Activated CD4-positive, alpha-beta T cell treated with anti-CD3 and anti-CD28 coated beads for 48 hours (primary cell): ENCODE measurements around the gene TTLL5.
"Not testable (repeated sequence)": the region's sequence is repeated elsewhere in the genome, so short reads cannot be mapped to it uniquely, and the experiment has no call there.

ENCODE experiments used
- DNase-seq: peaks from one replicate; pipeline ENCODE4 v3.0.0-alpha.2; 2020

The TTLL5 gene

GRCh38 chr14:75925141-75925840 is 264.2 kb downstream of the TTLL5 start:
- DNase-seq, result not testable (repeated sequence)

- DNase-seq, result no peak
Measured at GRCh38 chr14:75926431-75927115, 265.5 kb downstream of the TTLL5 start.

GRCh38 chr14:75927564-75928087 is 266.6 kb downstream of the TTLL5 start:
- no peak for DNase-seq

DNA sequence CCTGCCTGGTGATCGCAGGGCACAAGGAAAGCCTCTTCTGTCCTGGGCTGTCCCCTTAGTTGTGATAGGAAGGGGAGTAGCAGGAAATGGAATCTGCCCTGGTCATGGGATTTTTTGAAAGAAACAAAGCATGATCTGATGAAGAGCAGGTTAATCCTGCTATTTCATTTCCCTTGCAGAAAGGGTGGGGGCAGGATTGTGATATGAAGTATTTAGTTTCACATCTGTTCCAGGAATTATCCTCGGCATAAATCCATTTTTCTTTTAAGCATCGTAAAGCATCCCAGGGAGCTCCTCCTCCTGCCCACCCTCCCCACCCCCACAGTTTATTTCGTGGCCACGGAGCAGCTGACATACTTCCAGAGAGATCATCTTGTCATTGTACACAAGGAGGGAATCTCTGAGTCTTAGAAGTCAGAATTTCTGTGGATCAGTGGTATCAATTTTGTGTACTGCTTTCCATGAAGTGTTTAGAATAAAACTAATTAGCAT is 267.7 kb downstream of the TTLL5 start:
- DNase-seq, result no peak

DNA sequence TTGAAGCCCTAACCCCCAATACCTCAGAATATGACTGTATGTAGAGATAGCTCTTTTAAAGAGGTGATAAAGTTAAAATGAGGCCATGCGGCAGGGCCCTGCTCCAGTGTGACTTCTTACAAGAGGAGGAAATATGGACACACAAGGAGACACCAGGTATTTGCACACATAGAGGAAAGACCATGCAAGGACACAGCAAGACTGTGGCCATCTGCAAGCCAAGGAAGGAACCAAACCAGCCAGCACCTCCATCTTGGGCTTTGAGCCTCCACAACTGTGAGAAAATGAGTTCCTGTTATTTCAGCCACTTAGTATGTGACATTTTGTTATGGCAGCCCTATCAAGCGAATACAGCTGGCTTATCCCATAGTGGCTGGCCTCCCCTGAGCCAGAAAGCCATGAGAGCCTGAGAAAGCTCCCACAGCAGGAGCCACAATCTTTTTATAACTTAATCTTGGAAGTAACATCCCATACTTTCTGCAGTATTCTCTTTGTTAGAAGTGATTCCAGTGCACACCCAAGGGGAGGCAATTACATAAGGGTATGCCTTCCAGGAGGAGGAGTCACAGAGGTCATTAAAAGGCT is 272.8 kb downstream of the TTLL5 start:
- DNase-seq, result no peak

- DNase-seq, result no peak
Measured at GRCh38 chr14:75934998-75935628, 274.1 kb downstream of the TTLL5 start.

- no peak for DNase-seq
Measured at GRCh38 chr14:75939200-75939599, 278.2 kb downstream of the TTLL5 start.

DNA sequence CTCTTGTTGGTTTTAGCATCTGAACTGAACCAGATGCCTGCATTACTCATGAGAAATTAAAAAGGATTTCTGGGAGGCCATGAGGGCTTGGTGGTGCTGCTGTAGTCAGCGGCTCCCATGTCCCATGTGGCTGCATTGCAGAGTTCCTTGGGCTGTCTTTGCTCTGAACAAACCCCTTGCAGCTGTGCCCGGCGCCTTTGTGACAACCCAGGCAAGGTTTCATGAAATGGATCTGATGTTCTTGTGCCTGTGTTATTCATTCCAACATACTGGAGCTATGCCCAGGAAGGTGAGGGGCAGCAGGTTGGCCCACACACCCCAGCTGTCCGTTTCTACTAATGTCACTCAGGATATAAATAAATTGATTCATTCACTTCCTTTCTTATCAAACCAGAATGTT is 280.0 kb downstream of the TTLL5 start:
- no peak for DNase-seq

DNA sequence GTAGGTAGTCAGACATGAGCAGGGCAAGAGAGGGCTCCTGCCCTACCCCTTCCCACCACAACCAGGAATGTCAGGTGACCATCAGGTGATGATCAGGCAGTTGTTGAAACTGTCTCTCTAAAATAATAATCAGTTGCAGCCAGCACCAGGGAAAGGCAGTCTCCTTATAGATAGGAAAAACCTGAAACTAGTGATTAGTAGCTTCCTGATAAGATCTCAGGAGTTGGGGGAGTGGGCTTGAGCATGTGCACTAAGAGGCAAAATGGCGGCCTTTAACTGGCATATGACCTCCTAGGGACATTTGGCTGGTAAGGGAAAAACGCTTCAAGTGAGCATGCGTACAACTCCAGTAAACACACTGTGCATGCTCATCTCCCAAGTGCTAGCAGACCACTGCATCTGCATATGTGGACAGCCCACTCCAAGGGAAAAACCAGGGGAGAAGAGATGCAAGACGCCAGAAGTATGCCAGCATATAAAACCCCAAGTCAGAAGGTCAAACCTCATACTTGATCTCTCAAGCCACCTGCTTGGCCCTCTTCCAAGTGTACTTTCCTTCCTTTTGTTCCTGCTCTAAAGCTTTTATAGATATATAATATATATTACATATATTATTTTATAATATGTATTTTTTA is 283.7 kb downstream of the TTLL5 start:
- DNase-seq, result no peak

DNA sequence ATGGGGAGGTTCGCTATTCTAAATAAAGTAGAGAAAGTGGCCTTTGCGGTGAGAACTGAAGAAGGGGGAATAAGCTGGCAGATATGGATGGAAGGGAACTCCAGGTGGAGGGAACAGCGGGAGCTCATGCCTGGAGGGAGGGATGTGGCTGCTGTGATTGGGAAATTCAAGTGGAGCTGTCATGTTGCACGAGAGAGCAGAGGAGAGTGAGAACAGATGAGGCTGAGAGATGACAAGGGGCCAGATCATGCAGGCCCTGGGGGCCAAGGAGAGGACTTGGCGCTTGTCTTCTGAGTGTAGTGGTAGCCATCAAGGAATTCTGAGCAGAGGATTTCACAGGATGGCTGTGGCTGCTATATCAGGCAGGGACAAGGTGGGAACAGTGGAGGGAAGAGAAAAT is 285.7 kb downstream of the TTLL5 start:
- DNase-seq, result no peak

- DNase-seq, result no peak
Measured at GRCh38 chr14:75952489-75952888, 291.4 kb downstream of the TTLL5 start.

DNA sequence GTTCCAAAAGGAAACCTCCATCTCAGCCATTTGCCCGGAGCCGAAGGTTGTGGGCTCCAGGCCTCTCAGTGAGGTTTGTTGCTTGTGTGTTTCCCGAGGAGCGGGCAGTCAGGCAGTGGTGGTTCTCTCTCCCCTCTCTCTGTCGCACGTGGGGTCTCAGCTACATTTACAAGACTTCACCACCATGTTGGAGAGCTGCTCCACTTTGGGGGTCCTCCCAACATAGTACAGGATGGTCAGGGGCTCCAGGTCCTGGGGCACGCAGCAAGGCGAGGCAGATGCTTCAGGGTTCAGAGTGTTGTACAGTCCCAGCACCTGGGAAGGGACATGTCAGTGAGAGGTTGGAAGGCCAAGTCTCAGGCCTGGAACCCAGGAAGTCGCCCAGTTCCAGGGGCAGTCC is 298.0 kb downstream of the TTLL5 start:
- DNase-seq, result no peak

GRCh38 chr14:75960231-75960630 is 299.2 kb downstream of the TTLL5 start:
- no peak for DNase-seq

GRCh38 chr14:75961662-75962061 is 300.6 kb downstream of the TTLL5 start:
- no peak for DNase-seq

DNA sequence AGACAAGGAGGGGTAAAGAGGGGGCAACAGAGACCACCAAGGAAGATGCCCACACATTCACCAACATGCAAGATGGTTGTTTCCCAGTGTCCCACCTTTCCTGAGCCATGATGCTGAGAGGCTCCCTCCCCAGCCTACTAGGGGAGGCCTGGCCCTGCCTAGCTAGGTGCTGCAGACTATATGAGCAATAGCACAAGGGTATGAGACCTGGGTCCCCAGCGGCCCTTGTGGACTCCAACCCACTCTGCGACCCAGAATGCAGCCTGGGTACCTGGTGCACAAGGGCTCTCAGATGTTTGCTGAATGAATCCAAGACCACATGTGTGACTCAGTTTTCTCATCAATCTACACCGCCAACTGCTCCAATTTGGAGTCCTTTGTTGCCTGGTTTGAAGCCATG is 306.8 kb downstream of the TTLL5 start:
- no peak for DNase-seq

DNA sequence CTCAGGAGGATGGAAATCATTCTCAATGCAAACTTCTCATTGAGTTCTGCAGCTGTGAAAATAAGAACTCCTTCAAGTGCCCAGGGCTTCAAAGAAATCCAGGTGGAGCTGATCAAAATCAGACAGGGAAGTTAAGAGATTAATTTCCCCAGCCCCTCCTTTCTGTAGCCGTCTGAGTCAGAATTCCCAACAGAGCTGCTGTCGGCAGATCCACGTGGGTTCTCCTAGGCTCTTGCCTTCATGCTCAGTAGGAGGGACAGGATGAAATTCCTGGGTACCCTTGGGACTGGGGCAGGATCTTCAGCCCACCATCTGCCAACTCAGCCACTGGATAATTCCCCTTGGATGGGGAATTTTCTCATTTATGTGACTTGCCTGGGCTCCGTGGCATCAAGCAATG is 307.4 kb downstream of the TTLL5 start:
- no peak for DNase-seq

DNA sequence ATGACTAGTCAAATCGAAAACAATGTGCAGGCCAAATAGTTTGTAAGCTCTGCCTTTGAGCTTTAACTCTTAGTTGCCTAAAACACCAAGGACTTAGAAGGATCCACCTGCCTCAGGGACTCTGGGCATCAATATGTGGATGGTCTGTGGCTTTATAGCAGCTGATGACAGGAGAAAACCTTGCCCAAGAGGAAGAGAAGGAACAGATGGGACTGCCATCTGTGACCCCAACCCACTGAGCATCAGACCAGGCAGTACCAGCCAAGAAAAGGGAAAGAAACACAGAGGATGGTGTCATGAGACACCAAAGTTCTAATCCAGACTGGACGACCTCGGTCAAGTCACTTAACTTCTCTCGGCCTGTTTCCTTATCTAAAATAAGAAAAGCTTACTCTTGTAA is 308.1 kb downstream of the TTLL5 start:
- DNase-seq, result no peak

DNA sequence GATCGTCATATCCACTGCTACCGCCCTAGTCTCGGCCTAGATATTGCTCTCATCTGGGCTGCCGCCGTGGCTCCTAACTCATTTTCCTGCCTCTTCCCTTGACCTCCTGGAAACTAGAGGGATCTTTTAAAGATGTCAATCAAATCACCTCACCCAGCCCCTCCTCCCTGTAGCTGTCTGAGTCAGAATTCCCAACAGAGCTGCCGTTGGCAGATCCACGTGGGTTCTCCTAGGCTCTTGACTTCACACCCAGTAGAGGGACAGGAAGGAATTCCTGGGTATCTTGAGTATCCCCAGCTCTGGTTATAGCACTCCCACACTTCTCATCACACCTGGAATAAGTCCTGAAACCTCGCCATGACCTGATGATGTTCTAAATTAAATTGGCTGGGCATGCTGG is 308.8 kb downstream of the TTLL5 start:
- no peak for DNase-seq

GRCh38 chr14:75970989-75971388 is 309.9 kb downstream of the TTLL5 start:
- DNase-seq, result no peak

GRCh38 chr14:75971509-75971908 is 310.5 kb downstream of the TTLL5 start:
- no peak for DNase-seq

- no peak for DNase-seq
Measured at GRCh38 chr14:75972801-75973421, 311.9 kb downstream of the TTLL5 start.

GRCh38 chr14:75976826-75977581 is 316.0 kb downstream of the TTLL5 start:
- no peak for DNase-seq
